Activated CD8-positive, alpha-beta memory T cell treated with anti-CD3 and anti-CD28 coated beads, Interleukin-2, amount 50 U/mL, for 48 hours (primary cell): Measurements from ENCODE around the gene FKBP4.

Experiments
- DNase-seq: peaks from one replicate; pipeline ENCODE4 v3.0.0-alpha.2; 2020

Gene FKBP4

DNA sequence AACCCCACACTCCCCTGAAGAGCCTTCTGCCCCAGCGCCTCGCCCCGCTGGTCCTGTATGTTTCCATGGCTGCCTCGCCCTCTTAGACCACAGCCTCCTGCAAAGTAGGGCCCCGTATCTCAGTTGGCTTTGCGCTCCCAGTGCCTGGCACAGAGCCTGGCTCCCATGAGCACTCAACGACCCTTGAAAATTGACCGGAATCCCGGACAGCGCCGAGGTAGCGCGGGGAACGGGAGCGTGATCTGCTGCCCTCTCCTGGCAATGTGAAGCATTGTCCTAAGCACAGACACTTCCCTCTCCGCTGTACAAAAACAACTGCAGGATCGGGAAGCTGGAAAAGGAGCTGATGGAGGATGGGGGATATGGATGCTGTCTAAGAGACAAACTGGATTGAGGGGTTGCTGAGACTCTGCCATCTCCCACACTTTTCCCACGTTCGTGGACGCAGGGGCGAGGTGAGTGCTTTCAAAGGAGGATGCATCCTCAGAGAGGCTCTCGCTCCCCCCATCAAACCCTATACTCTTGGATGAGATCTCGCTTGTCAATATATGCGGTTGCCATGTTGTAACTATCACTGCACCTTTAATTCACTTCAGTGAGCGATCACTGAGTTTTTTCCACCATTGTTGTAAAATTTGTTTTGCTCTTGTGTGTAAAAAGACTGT lies 10.7 kb upstream of the FKBP4 start:
- DNase-seq: peak; percentile 78

- no peak for DNase-seq
Measured at GRCh38 chr12:2785017-2785416, 9.8 kb upstream of the FKBP4 start.

DNA sequence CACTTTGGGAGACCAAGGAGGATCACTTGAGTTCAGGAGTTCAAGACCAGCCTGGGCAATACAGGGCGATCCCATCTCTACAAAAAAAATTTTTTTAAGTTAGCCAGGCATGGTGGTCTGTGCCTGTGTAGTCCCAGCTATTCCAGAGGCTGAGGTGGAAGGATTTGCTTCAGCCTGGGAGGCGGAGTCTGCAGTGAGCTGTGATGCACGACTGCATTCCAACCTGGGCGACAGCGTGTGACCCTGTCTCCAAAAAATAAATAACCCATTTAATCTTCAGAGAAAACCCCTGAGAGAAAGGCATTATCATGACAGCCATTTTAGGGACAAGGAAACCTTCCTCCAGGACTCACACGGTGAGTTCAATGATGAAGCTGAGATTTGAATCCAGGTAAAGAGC lies 3.7 kb upstream of the FKBP4 start:
- DNase-seq: no peak

- DNase-seq: no peak
Measured at GRCh38 chr12:2792671-2793500, 1.9 kb upstream of the FKBP4 start.

DNA sequence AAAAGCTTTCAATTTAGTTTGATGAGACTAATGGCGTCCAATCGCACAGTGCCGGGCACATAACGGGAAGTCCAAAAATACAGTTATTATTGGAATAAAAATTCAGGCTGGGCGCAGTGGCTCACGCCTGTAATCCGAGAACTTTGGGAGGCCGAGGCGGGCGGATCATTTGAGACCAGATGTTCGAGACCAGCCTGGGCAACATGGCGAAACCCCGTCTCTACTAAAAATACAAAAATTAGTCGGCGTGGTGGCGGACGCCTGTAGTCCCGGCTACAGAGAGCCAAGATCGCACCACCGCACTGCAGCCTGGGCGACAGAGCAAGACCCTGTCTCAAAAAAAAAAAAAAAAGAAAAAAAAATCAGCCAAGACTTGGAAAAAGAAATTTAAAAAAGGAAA lies 1.2 kb upstream of the FKBP4 start:
- no peak for DNase-seq

- DNase-seq: peak; percentile 71
Measured at GRCh38 chr12:2794191-2794735, 507 bp upstream of the FKBP4 start.

GRCh38 chr12:2795291-2796186 lies 769 bp downstream of the FKBP4 start:
- peak; percentile 86 for DNase-seq

GRCh38 chr12:2796187-2796666 lies 1.5 kb downstream of the FKBP4 start:
- DNase-seq: no peak

- no peak for DNase-seq
Measured at GRCh38 chr12:2797721-2798418, 3.1 kb downstream of the FKBP4 start.

- no peak for DNase-seq
Measured at GRCh38 chr12:2800046-2800570, 5.3 kb downstream of the FKBP4 start.

- no peak for DNase-seq
Measured at GRCh38 chr12:2801044-2801783, 6.4 kb downstream of the FKBP4 start.

- no peak for DNase-seq
Measured at GRCh38 chr12:2803635-2804392, 9.0 kb downstream of the FKBP4 start.

- no peak for DNase-seq
Measured at GRCh38 chr12:2804393-2805142, 9.8 kb downstream of the FKBP4 start.

GRCh38 chr12:2805143-2805520 lies 10.4 kb downstream of the FKBP4 start:
- DNase-seq: no peak

GRCh38 chr12:2806700-2807099 lies 11.9 kb downstream of the FKBP4 start:
- DNase-seq: no peak

DNA sequence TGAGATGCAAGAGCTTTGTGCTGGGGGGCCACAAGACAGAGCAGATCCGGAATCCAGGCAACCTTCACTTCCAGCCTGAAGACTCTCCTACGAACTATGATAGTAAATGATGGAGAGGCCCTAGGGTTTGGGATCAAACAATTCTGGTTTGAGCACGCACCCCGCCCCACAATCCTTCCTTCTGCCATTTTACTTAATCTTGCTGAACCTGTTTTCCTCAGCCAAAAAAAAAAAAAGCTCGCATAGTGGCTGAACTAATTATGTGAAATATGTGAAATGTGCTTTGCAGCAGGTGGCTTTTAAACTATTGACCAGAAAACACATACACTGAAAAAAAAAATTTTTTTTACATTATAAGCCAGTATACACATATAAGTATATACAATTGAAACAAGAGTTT lies 17.0 kb downstream of the FKBP4 start:
- DNase-seq: no peak

DNA sequence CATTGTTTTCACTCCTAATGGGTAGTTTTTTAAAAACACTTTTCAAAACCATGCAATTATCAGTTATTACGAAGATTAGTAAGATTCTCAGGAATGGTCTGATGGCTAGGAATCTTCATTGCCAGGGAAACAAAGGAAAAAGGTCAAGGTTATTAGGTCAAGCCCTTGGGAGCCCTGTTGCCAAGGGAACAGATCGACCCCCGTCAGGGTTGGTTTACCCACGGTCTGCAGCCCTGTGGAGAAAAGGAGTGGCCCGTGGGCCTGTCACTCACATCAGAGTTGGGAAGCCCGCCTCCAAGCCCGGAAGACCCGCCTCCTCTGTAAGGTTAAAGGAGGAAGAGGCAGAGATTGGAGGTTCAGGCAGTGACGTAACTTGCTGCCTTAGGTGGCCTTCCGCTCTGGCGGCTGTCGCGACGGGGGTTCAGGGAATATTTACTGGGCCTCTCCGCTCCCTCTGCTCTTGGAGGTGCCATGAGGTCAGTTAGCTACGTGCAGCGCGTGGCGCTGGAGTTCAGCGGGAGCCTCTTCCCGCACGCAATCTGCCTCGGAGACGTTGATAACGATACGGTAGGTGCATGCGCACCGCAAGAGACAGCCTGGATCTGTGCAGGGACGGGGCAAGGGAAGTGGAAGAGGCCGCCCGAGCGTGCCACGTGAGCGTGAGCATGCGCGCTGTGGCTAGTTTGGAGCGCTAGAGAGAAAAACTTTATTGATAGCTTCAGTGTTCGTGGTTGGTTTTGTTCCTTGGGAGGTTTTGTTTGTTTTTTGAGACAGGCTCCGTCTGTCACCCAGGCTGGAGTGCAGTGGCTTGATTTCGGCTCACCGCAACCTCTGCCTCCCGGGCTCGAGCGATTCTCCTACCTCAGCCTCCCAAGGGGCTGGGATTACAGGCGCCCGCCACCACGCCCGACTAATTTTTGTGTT lies 17.8 kb downstream of the FKBP4 start, which contains the start of gene ITFG2:
Gene ITFG2, plus strand, starts transcription at position 379 of the 924 bp plus-strand sequence. Its CDS starts 93 bp downstream, at position 472.
- peak; percentile 93 for DNase-seq
